Measurements from ENCODE around the gene PCSK7.
A peak's percentile ranks its signal among the peaks of the same experiment; 100 is the strongest.
"Not testable (repeated sequence)": the region's sequence is repeated elsewhere in the genome, so short reads cannot be mapped to it uniquely, and the experiment has no call there.

Gene PCSK7

DNA sequence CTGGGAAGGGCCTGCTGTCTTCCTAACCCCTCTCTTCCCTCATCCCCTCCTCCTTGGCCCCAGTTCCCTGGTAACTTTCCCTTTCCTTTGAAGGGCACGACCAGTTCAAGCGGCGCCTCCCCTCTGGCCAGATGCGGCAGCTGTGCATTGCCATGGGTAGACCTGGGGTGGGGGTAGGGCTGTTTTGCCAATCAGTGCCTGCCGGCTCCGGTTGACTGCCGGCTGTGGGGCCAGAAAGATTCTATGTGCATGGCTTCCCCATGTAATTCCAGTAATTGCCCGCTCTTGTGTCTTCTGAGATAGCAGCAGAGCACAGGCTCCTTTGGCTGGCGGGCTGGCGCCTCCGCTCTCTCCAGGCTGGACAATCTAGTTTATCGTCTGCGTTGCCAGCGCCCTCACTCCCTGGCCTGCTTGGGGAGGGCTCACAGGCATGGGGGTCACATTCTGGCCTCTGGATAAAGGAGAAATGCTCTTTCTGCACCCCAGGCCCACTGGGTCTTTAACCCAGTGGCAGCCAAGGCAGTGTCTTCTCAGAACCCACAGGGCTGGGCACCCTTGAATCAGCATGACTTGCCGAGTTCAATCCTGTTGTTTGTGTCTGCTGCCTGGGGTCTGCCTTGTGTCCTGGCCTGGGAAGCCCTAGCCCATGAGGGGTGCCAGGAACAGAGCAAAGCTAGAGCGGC is 43.9 kb downstream of the PCSK7 start:
- TF ChIP-seq, protein P1, sequence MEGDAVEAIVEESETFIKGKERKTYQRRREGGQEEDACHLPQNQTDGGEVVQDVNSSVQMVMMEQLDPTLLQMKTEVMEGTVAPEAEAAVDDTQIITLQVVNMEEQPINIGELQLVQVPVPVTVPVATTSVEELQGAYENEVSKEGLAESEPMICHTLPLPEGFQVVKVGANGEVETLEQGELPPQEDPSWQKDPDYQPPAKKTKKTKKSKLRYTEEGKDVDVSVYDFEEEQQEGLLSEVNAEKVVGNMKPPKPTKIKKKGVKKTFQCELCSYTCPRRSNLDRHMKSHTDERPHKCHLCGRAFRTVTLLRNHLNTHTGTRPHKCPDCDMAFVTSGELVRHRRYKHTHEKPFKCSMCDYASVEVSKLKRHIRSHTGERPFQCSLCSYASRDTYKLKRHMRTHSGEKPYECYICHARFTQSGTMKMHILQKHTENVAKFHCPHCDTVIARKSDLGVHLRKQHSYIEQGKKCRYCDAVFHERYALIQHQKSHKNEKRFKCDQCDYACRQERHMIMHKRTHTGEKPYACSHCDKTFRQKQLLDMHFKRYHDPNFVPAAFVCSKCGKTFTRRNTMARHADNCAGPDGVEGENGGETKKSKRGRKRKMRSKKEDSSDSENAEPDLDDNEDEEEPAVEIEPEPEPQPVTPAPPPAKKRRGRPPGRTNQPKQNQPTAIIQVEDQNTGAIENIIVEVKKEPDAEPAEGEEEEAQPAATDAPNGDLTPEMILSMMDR (IDR thresholded peaks at IDR 0.05): no peak
- peak; percentile 73 for DNase-seq (ENCODE audit: low spot score)
- H3K4me3 ChIP-seq: no peak overlapping the region
- H3K27ac ChIP-seq: peak overlapping the region in 1 of 2 donors; percentile 35

DNA sequence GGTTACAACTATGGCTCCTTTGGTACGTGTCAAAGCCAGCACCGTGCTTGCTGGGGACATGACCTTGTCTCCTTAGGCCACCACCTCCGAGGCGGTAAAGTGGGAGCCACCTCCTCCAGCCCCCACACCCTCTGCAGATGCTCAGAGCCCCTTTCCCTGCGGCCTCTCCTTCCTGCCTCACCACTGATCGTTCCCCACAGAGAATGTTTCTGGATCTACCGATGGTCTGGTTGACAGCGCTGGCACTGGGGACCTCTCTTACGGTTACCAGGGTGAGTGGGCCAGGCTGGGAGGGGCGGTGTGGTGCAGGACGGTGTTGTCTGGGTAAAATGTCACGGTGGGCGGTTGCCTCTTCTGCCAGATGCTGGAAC is 44.5 kb downstream of the PCSK7 start:
- no peak overlapping the region for H3K4me3 ChIP-seq
- H3K27ac ChIP-seq: peak overlapping the region in 1 of 2 donors; percentile 16
- peak; percentile 71 for DNase-seq (ENCODE audit: low spot score)
- TF ChIP-seq, protein P1 (IDR thresholded peaks at IDR 0.05): no peak

DNA sequence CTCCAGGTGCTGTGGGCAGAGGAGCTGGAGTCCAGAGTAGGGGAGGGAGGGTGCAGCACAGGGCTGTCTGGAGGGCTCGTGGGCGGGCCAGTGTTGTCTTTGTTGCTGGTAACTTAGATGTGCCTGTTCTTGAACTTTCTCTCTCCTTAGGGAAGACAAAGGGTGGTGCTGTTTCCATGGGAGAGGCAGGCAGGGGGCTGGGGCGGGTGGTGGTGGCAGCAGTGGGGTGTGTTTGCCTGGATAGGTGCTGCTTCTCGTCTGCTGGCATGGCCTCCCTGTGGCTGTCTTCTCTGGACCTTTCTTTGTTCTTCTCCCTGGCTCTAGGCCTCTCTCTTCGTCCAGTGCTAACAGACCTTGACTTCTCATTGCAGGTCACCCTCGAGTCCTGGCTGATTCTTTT is 44.9 kb downstream of the PCSK7 start:
- H3K27ac ChIP-seq: no peak overlapping the region
- no peak overlapping the region for H3K4me3 ChIP-seq
- DNase-seq (ENCODE audit: low spot score): no peak
- TF ChIP-seq, protein P1 (IDR thresholded peaks at IDR 0.05): no peak

DNA sequence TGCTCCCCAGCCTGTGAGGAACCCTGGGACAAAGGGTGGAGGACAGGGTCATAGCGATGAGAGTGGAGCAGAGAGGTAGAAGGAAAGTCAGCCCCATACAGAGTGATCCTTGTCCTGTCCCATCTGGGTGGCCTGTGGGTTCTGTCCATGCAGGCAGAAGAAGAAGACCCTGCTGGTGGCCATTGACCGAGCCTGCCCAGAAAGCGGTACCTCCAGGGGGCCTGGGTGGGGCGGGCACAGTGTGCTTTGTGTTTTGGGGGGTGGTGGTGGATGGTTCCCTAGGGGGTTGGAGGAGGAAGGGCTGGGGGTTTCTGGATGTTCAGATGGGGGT is 45.5 kb downstream of the PCSK7 start:
- peak; percentile 59 for DNase-seq (ENCODE audit: low spot score)
- TF ChIP-seq, protein P1 (IDR thresholded peaks at IDR 0.05): no peak
- no peak overlapping the region for H3K4me3 ChIP-seq
- H3K27ac ChIP-seq: peak overlapping the region in 1 of 2 donors; percentile 63

DNA sequence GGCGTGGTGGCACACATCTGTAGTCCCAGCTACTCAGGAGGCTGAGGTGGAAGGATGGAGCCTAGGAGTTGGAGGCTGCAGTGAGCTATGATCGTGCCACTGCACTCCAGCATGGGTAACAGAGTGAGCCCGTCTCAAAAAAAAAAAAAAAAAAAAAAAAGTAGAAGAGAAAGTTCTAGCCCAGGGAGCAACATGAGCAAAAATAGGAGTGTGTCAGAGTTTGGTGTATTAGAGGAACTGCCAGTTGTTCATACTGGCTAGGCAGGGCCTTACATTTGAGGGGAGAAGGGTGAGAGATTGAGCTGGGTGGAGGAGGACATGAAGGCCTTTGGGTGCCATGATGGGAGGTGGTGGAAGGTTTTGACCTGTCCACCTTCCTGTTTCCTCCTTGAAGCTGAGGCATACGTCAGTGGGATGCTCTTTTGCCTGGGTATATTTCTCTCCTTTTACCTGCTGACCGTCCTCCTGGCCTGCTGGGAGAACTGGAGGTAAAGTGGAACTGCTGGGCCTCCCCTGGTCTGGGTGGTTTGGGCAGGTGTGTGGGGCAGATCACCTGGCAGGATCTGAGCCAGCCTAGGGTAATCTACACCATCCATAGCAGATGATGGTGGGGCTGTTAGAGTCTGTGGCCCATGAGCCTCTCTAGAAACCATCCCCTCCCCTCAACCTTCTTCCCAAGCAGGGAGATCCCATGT is 46.0 kb downstream of the PCSK7 start:
- TF ChIP-seq, protein P1 (IDR thresholded peaks at IDR 0.05): no peak
- H3K4me3 ChIP-seq: no peak overlapping the region
- peak; percentile 31 for DNase-seq (ENCODE audit: low spot score)
- peak overlapping the region in 1 of 2 donors; percentile 63 for H3K27ac ChIP-seq

DNA sequence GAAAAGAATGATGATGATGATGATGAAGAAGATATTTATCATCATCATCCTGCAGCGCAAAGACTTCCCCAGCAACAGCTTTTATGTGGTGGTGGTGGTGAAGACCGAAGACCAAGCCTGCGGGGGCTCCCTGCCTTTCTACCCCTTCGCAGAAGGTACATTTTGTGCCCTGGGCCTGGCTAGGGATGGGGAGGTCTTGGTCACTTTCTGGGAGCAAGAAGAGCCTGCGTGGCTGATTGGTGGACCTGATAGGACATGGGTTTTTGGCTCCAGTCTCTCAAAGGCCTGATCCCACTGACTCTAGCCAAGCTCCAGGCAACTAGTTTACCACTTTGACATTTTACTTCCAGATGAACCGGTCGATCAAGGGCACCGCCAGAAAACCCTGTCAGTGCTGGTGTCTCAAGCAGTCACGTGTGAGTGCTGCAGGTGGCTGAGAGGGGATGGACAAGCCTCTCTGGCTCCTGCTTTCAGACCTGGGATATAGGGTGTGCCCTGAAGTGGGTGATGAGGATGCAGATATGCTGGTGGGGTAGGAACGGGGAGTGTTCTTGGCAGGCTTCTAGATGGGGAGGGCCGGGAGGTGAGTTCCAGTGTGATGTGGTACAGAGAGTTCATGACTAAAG is 48.0 kb downstream of the PCSK7 start:
- Histone ChIP-seq H3K4me3 (no peak overlapping the region), H3K27ac (no peak overlapping the region)
- peak; percentile 63 for DNase-seq (ENCODE audit: low spot score)
- TF ChIP-seq, protein P1 (IDR thresholded peaks at IDR 0.05): no peak

DNA sequence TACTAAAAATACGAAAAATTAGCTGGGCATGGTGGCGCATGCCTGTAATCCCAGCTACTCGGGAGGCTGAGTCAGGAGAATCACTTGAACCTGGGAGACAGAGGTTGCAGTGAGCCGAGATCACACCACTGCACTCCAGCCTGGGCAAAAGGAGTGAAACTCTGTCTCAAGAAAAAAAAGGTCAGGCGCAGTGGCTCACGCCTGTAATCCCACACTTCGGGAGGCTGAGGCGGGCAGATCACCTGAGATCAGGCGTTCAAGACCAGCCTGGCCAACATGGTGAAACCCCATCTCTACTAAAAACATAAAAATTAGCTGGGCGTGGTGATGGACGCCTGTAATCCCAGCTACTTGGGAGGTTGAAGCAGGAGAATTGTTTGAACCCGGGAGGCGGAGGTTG is 48.7 kb downstream of the PCSK7 start:
- H3K27ac ChIP-seq, H3K4me3 ChIP-seq: not testable (repeated sequence)
- peak; percentile 17 for DNase-seq (ENCODE audit: low spot score)

Data from coronary artery (tissue), 2 donors.